Measurements from ENCODE around the gene NFYA.

- no peak for TF ChIP-seq CTCF (IDR thresholded peaks at IDR 0.05)
- TF ChIP-seq POLR2AphosphoS5 (IDR thresholded peaks at IDR 0.05; ENCODE audit: low read depth, low read length) = no peak
- TF ChIP-seq, protein P1, sequence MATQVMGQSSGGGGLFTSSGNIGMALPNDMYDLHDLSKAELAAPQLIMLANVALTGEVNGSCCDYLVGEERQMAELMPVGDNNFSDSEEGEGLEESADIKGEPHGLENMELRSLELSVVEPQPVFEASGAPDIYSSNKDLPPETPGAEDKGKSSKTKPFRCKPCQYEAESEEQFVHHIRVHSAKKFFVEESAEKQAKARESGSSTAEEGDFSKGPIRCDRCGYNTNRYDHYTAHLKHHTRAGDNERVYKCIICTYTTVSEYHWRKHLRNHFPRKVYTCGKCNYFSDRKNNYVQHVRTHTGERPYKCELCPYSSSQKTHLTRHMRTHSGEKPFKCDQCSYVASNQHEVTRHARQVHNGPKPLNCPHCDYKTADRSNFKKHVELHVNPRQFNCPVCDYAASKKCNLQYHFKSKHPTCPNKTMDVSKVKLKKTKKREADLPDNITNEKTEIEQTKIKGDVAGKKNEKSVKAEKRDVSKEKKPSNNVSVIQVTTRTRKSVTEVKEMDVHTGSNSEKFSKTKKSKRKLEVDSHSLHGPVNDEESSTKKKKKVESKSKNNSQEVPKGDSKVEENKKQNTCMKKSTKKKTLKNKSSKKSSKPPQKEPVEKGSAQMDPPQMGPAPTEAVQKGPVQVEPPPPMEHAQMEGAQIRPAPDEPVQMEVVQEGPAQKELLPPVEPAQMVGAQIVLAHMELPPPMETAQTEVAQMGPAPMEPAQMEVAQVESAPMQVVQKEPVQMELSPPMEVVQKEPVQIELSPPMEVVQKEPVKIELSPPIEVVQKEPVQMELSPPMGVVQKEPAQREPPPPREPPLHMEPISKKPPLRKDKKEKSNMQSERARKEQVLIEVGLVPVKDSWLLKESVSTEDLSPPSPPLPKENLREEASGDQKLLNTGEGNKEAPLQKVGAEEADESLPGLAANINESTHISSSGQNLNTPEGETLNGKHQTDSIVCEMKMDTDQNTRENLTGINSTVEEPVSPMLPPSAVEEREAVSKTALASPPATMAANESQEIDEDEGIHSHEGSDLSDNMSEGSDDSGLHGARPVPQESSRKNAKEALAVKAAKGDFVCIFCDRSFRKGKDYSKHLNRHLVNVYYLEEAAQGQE (IDR thresholded peaks at IDR 0.05; ENCODE audit: insufficient read depth in 1 of 2, low read depth in 2 of 2, low read length in 1 of 2) = no peak
- no peak for TF ChIP-seq SIN3A (IDR thresholded peaks at IDR 0.05; ENCODE audit: borderline replicate concordance, insufficient read depth, low read depth, low read length)
- TF ChIP-seq TCF7L2 (IDR thresholded peaks at IDR 0.05; ENCODE audit: low read depth, low read length) = no peak
Measured at GRCh38 chr6:41025966-41026530, 46.7 kb upstream of the NFYA start.

Data from Panc1 (cell line).